Smooth muscle cell (in vitro differentiated cells): Measurements from ENCODE around the gene NKAIN4. TPM values are rescaled to one million over a fixed set of nuclear protein-coding genes. Genes with fewer than 3 reads are reported as not detected.
A peak's percentile ranks its signal among the peaks of the same experiment; 100 is the strongest.

Experiments
- DNase-seq: peaks from one replicate; lab custom pipeline; 2025; ENCODE audit not compliant: unreplicated experiment; lab: John Stamatoyannopoulos, UW
- H2AFZ ChIP-seq: fragments of 200-600 bp; sonication (generic); 2 replicates; pipeline ENCODE4 v1.6.0; 2016; ENCODE audit warnings: antibody characterized with exemption, low read depth, mild to moderate bottlenecking
- H3F3A ChIP-seq: fragments of 200-600 bp; sonication (generic); 2 replicates; pipeline ENCODE4 v1.6.0; 2017; ENCODE audit warnings: antibody characterized with exemption, low read depth
- H3K27ac ChIP-seq: fragments of 200-600 bp; sonication (generic); 2 replicates; pipeline ENCODE4 v1.5.1; 2016; ENCODE audit warnings: low read depth, mild to moderate bottlenecking
- H3K27me3 ChIP-seq: fragments of 200-600 bp; sonication (generic); 2 replicates; pipeline ENCODE4 v1.6.1; 2016; ENCODE audit warnings: low read depth, mild to moderate bottlenecking
- H3K36me3 ChIP-seq: fragments of 200-600 bp; sonication (generic); 2 replicates; pipeline ENCODE4 v1.5.1; 2016; ENCODE audit warnings: low read depth
- H3K4me1 ChIP-seq: fragments of 200-600 bp; sonication (generic); 2 replicates; pipeline ENCODE4 v1.5.1; 2016; ENCODE audit warnings: low read depth
- H3K4me2 ChIP-seq: fragments of 200-600 bp; sonication (generic); 2 replicates; pipeline ENCODE4 v1.6.0; 2016; ENCODE audit warnings: mild to moderate bottlenecking
- H3K4me3 ChIP-seq: fragments of 200-600 bp; sonication (generic); 2 replicates; pipeline ENCODE4 v1.5.1; 2016; ENCODE audit warnings: mild to moderate bottlenecking
- H3K79me2 ChIP-seq: fragments of 200-600 bp; sonication (generic); 2 replicates; pipeline ENCODE4 v1.6.0; 2016; ENCODE audit warnings: low read depth, mild to moderate bottlenecking
- H3K9ac ChIP-seq: fragments of 200-600 bp; sonication (generic); 2 replicates; pipeline ENCODE4 v1.6.0; 2016; ENCODE audit warnings: low read depth
- H3K9me3 ChIP-seq: fragments of 200-600 bp; sonication (generic); replicated peaks from 2 replicates; pipeline ENCODE4 v1.5.1; 2016; ENCODE audit warnings: low read depth
- H4K20me1 ChIP-seq: fragments of 200-600 bp; sonication (generic); 2 replicates; pipeline ENCODE4 v1.6.0; 2016; ENCODE audit warnings: low read depth
- CTCF ChIP-seq: fragments of 200-600 bp; sonication (generic); IDR thresholded peaks from 2 replicates; pipeline ENCODE4 v1.5.1; 2017; ENCODE audit warnings: borderline replicate concordance, mild to moderate bottlenecking, antibody characterized with exemption; ENCODE audit not compliant: insufficient read depth, poor library complexity, severe bottlenecking
- whole genome bisulfite sequencing: methylation state at CpG from one replicate; pipeline ENCODE4 v1.1.7; 2016; ENCODE audit warnings: low lambda C conversion rate; 5-methylcytosine and 5-hydroxymethylcytosine counted together
- polyA plus RNA-seq: library from polyadenylated mRNA; unstranded; fragments of >200 nt; fragmentation: Nextera tagmentation; extraction: Ambion mirVana; gene quantifications from 2 replicates; pipeline ENCODE4 v1.2.1, GENCODE V29; 2016
- total RNA-seq: library from RNA; depleted of rRNA; stranded (reverse); fragments of >200 nt; gene quantifications from 2 replicates; pipeline ENCODE4 v1.2.3, GENCODE V29; 2014

Gene NKAIN4
- total and polyA plus RNA-seq, 2 experiments from 2014 or later = 19.8 to 50.0 TPM

GRCh38 chr20:63275825-63276224, 21.6 kb upstream of the NKAIN4 start:
- no peak for TF ChIP-seq CTCF
- Histone ChIP-seq H3K4me3 (no peak overlapping the region), H3K4me1 (peaks cover 19% of the 10 kb centered on the region), H3K79me2 (peaks cover 77% of the 10 kb centered on the region), H3K36me3 (peaks cover 3% of the 10 kb centered on the region), H3K4me2 (no peak overlapping the region), H3K9ac (no peak overlapping the region), H3K27ac (no peak overlapping the region), H4K20me1 (peaks cover 77% of the 10 kb centered on the region), H3K27me3 (no peaks in the 10 kb centered on the region), H2AFZ (no peak overlapping the region), H3K9me3 (no peaks in the 10 kb centered on the region), H3F3A (peaks cover 5% of the 10 kb centered on the region)
- WGBS = 97% methylated on average over 18 of the region's 18 CpGs
- DNase-seq = no peak

- peaks cover 5% of the 10 kb centered on the region for H3F3A ChIP-seq
- peaks cover 72% of the 10 kb centered on the region for H3K79me2 ChIP-seq
- H3K27me3 ChIP-seq = no peaks in the 10 kb centered on the region
- no peak for TF ChIP-seq CTCF
- peak overlapping the region; percentile 99 for H3K9ac ChIP-seq
- H3K36me3 ChIP-seq = peaks cover 3% of the 10 kb centered on the region
- peaks cover 19% of the 10 kb centered on the region for H3K4me1 ChIP-seq
- H3K27ac ChIP-seq = peak overlapping the region; percentile 95
- H4K20me1 ChIP-seq = peaks cover 65% of the 10 kb centered on the region
- DNase-seq = no peak
- peak overlapping the region; percentile 97 for H3K4me3 ChIP-seq
- H2AFZ ChIP-seq = no peak overlapping the region
- 87% methylated on average over 17 of the region's 17 CpGs for WGBS
- H3K9me3 ChIP-seq = no peaks in the 10 kb centered on the region
- H3K4me2 ChIP-seq = peak overlapping the region; percentile 99
These were observed 20.3 kb upstream of the NKAIN4 start for GRCh38 chr20:63274381-63275228.

GRCh38 chr20:63273635-63274380, 19.5 kb upstream of the NKAIN4 start:
- H3K27me3 ChIP-seq = no peaks in the 10 kb centered on the region
- TF ChIP-seq CTCF = no peak
- peak overlapping the region; percentile 99 for H3K9ac ChIP-seq
- no peak for DNase-seq
- H3K9me3 ChIP-seq = no peaks in the 10 kb centered on the region
- WGBS = 30% methylated on average over 20 of the region's 20 CpGs
- H4K20me1 ChIP-seq = peaks cover 57% of the 10 kb centered on the region
- H3K4me2 ChIP-seq = peak overlapping the region; percentile 99
- H3K36me3 ChIP-seq = no peaks in the 10 kb centered on the region
- peaks cover 19% of the 10 kb centered on the region for H3K4me1 ChIP-seq
- peaks cover 5% of the 10 kb centered on the region for H3F3A ChIP-seq
- peaks cover 70% of the 10 kb centered on the region for H3K79me2 ChIP-seq
- H3K27ac ChIP-seq = peak overlapping the region; percentile 95
- H3K4me3 ChIP-seq = peak overlapping the region; percentile 97
- no peak overlapping the region for H2AFZ ChIP-seq
